T-cell (primary cell): Measurements from ENCODE around the gene AQP6. TPM values are rescaled to one million over a fixed set of nuclear protein-coding genes. Genes with fewer than 3 reads are reported as not detected.

Experiments
- ATAC-seq, 4 experiments: fragments of 200-7000 bp in 3 of 4; fragments of 150-1000 bp in 1 of 4; cut with Tn5 transposase; replicated peaks in 1 of 4; 1 replicate in 3 of 4; 2 replicates in 1 of 4; pipeline ENCODE4 v1.10.0; 2021; ENCODE audit warnings: moderate library complexity in 3 of 4, mild to moderate bottlenecking in 2 of 4, moderate number of reproducible peaks in 1 of 4
- CTCF ChIA-PET, 2 donors: fragments of 300-600 bp; sonication (Branson Sonifier 250); formaldehyde crosslinking; loops; one replicate each; lab custom pipeline; 2022; ENCODE audit warnings: antibody characterized with exemption in 2 of 2; lab: Charles Lee
- POLR2A ChIA-PET, 2 donors: fragments of 300-600 bp; sonication (Branson Sonifier 250); formaldehyde crosslinking; loops; one replicate each; lab custom pipeline; 2022; ENCODE audit warnings: antibody characterized with exemption in 2 of 2; lab: Charles Lee
- DNase-seq, 35 experiments: peaks; one replicate each; pipeline versions ENCODE4 v3.0.0 to v3.0.0-alpha.2; 2013 to 2023
- H3K27ac ChIP-seq: one replicate; pipeline ENCODE4 v1.5.1; 2013; ENCODE audit warnings: low read length
- H3K27me3 ChIP-seq, 2 experiments: replicated peaks in 1 of 2; 1 replicate in 1 of 2; 2 replicates in 1 of 2; pipeline versions ENCODE4 v1.6.1 to v1.7.0; 2013; ENCODE audit warnings: low read length in 1 of 2, mixed read lengths in 1 of 2; ENCODE audit not compliant: control insufficient read depth in 2 of 2, insufficient read depth in 2 of 2; ENCODE audit errors: extremely low read depth in 1 of 2
- H3K36me3 ChIP-seq, 2 donors: 1 replicate in 1 of 2; 2 replicates in 1 of 2; pipeline versions ENCODE4 v1.6.1 to v1.7.0; 2013; ENCODE audit warnings: low read length in 1 of 2; ENCODE audit not compliant: control insufficient read depth in 2 of 2, insufficient read depth in 1 of 2; ENCODE audit errors: extremely low read depth in 1 of 2
- H3K4me1 ChIP-seq, 2 experiments: 1 replicate in 1 of 2; 2 replicates in 1 of 2; pipeline versions ENCODE4 v1.6.1 to v1.7.0; 2013; ENCODE audit warnings: low read length in 2 of 2, mixed read lengths in 1 of 2; ENCODE audit not compliant: insufficient read depth in 2 of 2, control insufficient read depth in 1 of 2; ENCODE audit errors: extremely low read depth in 1 of 2
- H3K4me3 ChIP-seq, 2 donors: 1 replicate in 1 of 2; 2 replicates in 1 of 2; pipeline versions ENCODE4 v1.5.1 to v1.7.0; 2013; ENCODE audit warnings: mild to moderate bottlenecking in 2 of 2, low read length in 1 of 2, moderate library complexity in 1 of 2; ENCODE audit not compliant: control insufficient read depth in 1 of 2; ENCODE audit errors: extremely low read depth in 1 of 2
- H3K9me3 ChIP-seq: 2 replicates; pipeline ENCODE4 v1.7.0; 2013
- H3K27ac Mint-ChIP-seq, 2 donors: one replicate each; pipeline ENCODE4 v1.8.0; 2020 to 2021; ENCODE audit warnings: mild to moderate bottlenecking in 2 of 2, mixed read lengths in 2 of 2
- H3K27me3 Mint-ChIP-seq, 2 donors: one replicate each; pipeline ENCODE4 v1.8.0; 2021 to 2022; ENCODE audit warnings: mixed read lengths in 2 of 2
- H3K36me3 Mint-ChIP-seq: one replicate; pipeline ENCODE4 v1.8.0; 2021; ENCODE audit warnings: mixed read lengths
- H3K4me1 Mint-ChIP-seq, 3 donors: one replicate each; pipeline ENCODE4 v1.8.0; 2020 to 2022; ENCODE audit warnings: mixed read lengths in 3 of 3, mild to moderate bottlenecking in 1 of 3
- H3K4me3 Mint-ChIP-seq, 3 donors: one replicate each; pipeline ENCODE4 v1.8.0; 2020 to 2022; ENCODE audit warnings: mild to moderate bottlenecking in 3 of 3, mixed read lengths in 3 of 3, moderate library complexity in 3 of 3
- H3K9me3 Mint-ChIP-seq, 3 donors: one replicate each; pipeline ENCODE4 v1.8.0; 2020 to 2022; ENCODE audit warnings: mixed read lengths in 3 of 3
- WGBS: methylation state at CpG from one replicate; pipeline ENCODE4 v1.1.5; 2013; ENCODE audit warnings: missing lambda C conversion rate; ENCODE audit not compliant: insufficient coverage; 5-methylcytosine and 5-hydroxymethylcytosine counted together
- total RNA-seq, 35 experiments: library from RNA in 6 of 35; stranded (reverse) in 6 of 35; fragments of 120-200 nt in 1 of 35; gene quantifications; one replicate each; pipeline versions ENCODE4 v1.2.1 to v1.2.4 and lab custom pipeline; 2013 to 2026

AQP6 gene
- total RNA-seq, 5 donors from 2014 or later (not counting 1 experiment from before 2014, with no cell fraction given), result not detected

DNA sequence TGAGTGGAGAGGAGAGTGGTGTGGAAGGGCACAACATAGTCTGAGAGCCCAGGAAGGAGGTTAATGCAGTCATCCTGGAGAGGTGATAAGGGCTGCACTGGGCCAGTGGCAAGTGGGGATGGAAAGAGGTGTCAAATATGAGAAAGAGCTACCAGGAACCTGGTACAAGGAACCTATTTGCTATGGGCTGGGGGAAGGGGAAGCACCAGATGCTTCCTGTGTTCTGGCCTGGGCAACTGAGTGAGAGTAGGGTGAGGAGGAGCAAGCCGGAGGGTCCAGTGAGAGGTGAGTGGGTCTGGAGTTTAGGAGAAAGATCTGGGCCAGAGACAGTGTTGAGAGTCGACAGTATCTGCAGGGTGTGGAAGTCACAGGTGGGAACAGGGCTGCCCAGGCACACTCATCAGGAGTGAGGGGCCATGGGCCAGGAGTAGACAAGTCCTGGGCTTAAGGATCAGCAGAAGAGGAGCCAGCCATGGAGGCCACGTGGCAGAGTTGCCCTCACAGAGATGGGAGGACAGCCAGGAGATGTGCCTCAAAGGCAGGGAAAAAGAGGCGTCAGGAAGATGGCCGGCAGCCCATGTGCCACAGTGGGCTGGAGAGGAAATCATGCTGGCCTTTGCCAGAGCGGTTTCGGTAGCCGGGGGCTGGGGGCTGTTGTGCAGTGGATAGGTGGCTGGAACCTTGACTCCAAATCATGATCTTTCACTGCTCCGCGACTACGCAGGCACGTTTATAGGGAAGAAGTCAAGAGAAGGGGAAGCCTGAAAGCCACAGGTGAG, 2.9 kb upstream of the AQP6 start:
- no peaks in the 10 kb centered on the region for H3K36me3 Mint-ChIP-seq
- no peak for ATAC-seq

DNA sequence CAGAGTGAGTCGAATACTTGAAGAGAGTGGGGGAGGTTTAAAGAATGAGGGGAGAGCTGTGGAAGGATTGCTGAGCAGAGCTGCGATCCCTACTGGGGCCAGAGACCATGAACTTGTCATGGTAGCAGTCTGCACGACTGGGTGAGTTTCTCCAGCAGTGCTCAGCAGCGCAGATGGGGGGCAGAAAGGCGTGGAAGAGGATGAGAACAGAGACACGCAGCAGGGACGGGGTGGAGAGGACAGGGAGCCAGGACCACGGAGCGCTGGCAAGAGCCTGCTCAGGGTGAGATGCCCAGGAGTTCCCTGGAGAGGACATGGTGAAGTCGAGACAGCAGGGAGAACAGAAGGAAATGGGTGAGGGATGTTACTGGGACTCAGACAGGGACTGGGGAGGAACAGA, 2.1 kb upstream of the AQP6 start:
- Histone ChIP-seq H3K27me3 (peaks cover 0 to 67% of the 10 kb centered on the region in 2 experiments), H3K9me3 (no peaks in the 10 kb centered on the region), H3K4me1 (peaks cover 0 to 16% of the 10 kb centered on the region in 2 experiments), H3K27ac (no peak overlapping the region), H3K4me3 (no peak overlapping the region), H3K36me3 (no peaks in the 10 kb centered on the region)
- ChIA-PET POLR2A (interaction anchor here in 1 of 2 donors (0.6 kb wide), 1 partner anchor 9 kb away, joined by 5 read pairs; no protein-coding TSS in a partner anchor), CTCF (interaction anchor here in 1 of 2 donors (0.7 kb wide), 1 partner anchor 442 kb away, joined by 5 read pairs; no protein-coding TSS in a partner anchor)
- Mint-ChIP-seq H3K36me3 (no peaks in the 10 kb centered on the region), H3K4me3 (no peak overlapping the region), H3K27me3 (peaks cover under 1 to 13% of the 10 kb centered on the region in 2 donors), H3K4me1 (peaks cover 4 to 6% (median 4%) of the 10 kb centered on the region in 3 donors), H3K9me3 (no peaks in the 10 kb centered on the region), H3K27ac (no peak overlapping the region)
- WGBS, result 69% methylated on average over 10 of the region's 10 CpGs
- DNase-seq (no peak), ATAC-seq (no peak)

More for the DNA sequence above, 2.9 kb upstream of the AQP6 start:
- CTCF ChIA-PET, result interaction anchor here in 1 of 2 donors (0.7 kb wide), 1 partner anchor 443 kb away, joined by 5 read pairs; no protein-coding TSS in a partner anchor
- peaks cover 0 to 16% of the 10 kb centered on the region in 2 experiments for H3K4me1 ChIP-seq
- DNase-seq, result no peak
- peaks cover 6 to 19% of the 10 kb centered on the region in 2 donors for H3K27me3 Mint-ChIP-seq
- no peaks in the 10 kb centered on the region for H3K9me3 ChIP-seq
- POLR2A ChIA-PET, result no interaction called here
- no peaks in the 10 kb centered on the region for H3K36me3 ChIP-seq
- peaks cover 0 to 72% of the 10 kb centered on the region in 2 experiments for H3K27me3 ChIP-seq
- H3K4me3 Mint-ChIP-seq, result no peak overlapping the region
- H3K27ac ChIP-seq, result no peak overlapping the region
- no peak overlapping the region for H3K27ac Mint-ChIP-seq
- peaks cover 4 to 6% (median 4%) of the 10 kb centered on the region in 3 donors for H3K4me1 Mint-ChIP-seq
- 67% methylated on average over 10 of the region's 12 CpGs for WGBS
- H3K4me3 ChIP-seq, result no peak overlapping the region
- H3K9me3 Mint-ChIP-seq, result no peaks in the 10 kb centered on the region

DNA sequence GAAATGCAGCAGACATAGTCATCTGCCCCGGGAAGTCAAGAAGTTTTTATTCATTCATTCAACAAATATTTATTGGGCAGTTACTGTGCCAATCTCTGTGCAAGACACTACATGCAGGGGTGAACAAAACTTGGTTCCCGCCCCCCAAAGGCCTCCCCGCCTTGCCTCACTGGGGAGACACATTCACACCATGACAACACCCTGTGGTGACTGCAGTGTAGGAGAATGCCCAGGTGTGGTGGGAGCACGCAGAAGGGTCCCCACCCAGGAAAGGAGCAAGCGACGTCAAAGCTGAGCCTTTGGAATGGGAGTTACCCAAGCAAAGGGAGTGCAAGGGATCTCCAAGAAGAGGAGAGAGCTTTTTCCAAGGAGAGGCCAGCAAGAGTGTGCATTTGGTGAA, 1.6 kb upstream of the AQP6 start:
- WGBS, result 86% methylated on average over 3 of the region's 6 CpGs
- ATAC-seq (no peak), DNase-seq (no peak)
- Histone ChIP-seq H3K9me3 (no peaks in the 10 kb centered on the region), H3K27me3 (peaks cover 0 to 62% of the 10 kb centered on the region in 2 experiments), H3K36me3 (no peaks in the 10 kb centered on the region), H3K4me3 (no peak overlapping the region), H3K27ac (no peak overlapping the region), H3K4me1 (peaks cover 0 to 16% of the 10 kb centered on the region in 2 experiments)
- H3K4me3 Mint-ChIP-seq, result no peak overlapping the region
- peaks cover 0 to 12% of the 10 kb centered on the region in 2 donors for H3K27me3 Mint-ChIP-seq
- H3K4me1 Mint-ChIP-seq, result peaks cover 4 to 6% (median 4%) of the 10 kb centered on the region in 3 donors
- POLR2A ChIA-PET, result interaction anchor here in 1 of 2 donors (0.6 kb wide), 1 partner anchor 9 kb away, joined by 5 read pairs; no protein-coding TSS in a partner anchor
- H3K27ac Mint-ChIP-seq, result no peak overlapping the region
- H3K36me3 Mint-ChIP-seq, result no peaks in the 10 kb centered on the region
- no peaks in the 10 kb centered on the region for H3K9me3 Mint-ChIP-seq
- CTCF ChIA-PET, result no interaction called here

GRCh38 chr12:49972129-49972528, 618 bp upstream of the AQP6 start:
- no peak overlapping the region for H3K27ac Mint-ChIP-seq
- Histone ChIP-seq H3K27me3 (peaks cover 0 to 53% of the 10 kb centered on the region in 2 experiments), H3K27ac (no peak overlapping the region), H3K4me1 (peaks cover 0 to 10% of the 10 kb centered on the region in 2 experiments), H3K36me3 (no peaks in the 10 kb centered on the region), H3K9me3 (no peaks in the 10 kb centered on the region), H3K4me3 (no peak overlapping the region)
- DNase-seq, result no peak
- H3K36me3 Mint-ChIP-seq, result no peaks in the 10 kb centered on the region
- 50% methylated on average over 1 of the region's 9 CpGs for WGBS
- H3K9me3 Mint-ChIP-seq, result no peaks in the 10 kb centered on the region
- H3K27me3 Mint-ChIP-seq, result peaks cover 0 to 3% of the 10 kb centered on the region in 2 donors
- ATAC-seq, result no peak
- POLR2A ChIA-PET, result no interaction called here
- no peak overlapping the region for H3K4me3 Mint-ChIP-seq
- CTCF ChIA-PET, result no interaction called here
- peaks cover 2% of the 10 kb centered on the region in 3 donors for H3K4me1 Mint-ChIP-seq

- H3K9me3 ChIP-seq, result no peaks in the 10 kb centered on the region
- no peak overlapping the region for H3K27ac ChIP-seq
- ATAC-seq (no peak), DNase-seq (no peak)
- H3K4me1 ChIP-seq, result no peaks in the 10 kb centered on the region
- H3K4me1 Mint-ChIP-seq, result no peaks in the 10 kb centered on the region
- peaks cover 0 to 41% of the 10 kb centered on the region in 2 experiments for H3K27me3 ChIP-seq
- H3K27ac Mint-ChIP-seq, result no peak overlapping the region
- no peak overlapping the region for H3K4me3 Mint-ChIP-seq
- H3K36me3 Mint-ChIP-seq, result no peaks in the 10 kb centered on the region
- no peaks in the 10 kb centered on the region for H3K9me3 Mint-ChIP-seq
- WGBS, result 85% methylated on average over 17 of the region's 19 CpGs
- H3K36me3 ChIP-seq, result no peaks in the 10 kb centered on the region
- H3K4me3 ChIP-seq, result no peak overlapping the region
- CTCF ChIA-PET, result no interaction called here
- POLR2A ChIA-PET, result no interaction called here
- H3K27me3 Mint-ChIP-seq, result peaks cover 0 to 3% of the 10 kb centered on the region in 2 donors
Observed at GRCh38 chr12:49973361-49973830, 649 bp downstream of the AQP6 start.

DNA sequence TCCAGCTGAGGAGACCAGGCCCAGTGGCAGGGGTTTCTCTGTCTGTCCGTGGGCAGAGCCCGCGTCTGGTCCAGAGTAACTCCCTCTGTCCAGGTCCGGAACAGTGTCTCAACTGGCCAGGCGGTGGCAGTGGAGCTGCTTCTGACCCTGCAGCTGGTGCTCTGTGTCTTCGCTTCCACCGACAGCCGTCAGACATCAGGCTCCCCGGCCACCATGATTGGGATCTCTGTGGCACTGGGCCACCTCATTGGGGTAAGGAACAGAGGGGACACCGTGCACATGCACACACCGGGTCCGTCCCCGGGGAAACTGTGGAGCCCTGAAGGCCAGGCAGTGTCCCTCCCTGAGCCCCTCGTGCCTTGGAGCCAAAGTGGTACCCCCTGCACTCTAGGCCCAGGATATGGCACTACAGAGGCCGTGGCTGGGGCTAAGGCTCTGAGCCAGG, 1.5 kb downstream of the AQP6 start:
- 94% methylated on average over 15 of the region's 15 CpGs for WGBS
- DNase-seq, result no peak
- no peak overlapping the region for H3K27ac ChIP-seq
- ATAC-seq, result peak in 1 of 4 experiments; percentile 13
- Mint-ChIP-seq H3K4me3 (no peak overlapping the region), H3K4me1 (no peaks in the 10 kb centered on the region), H3K27ac (no peak overlapping the region), H3K9me3 (no peaks in the 10 kb centered on the region), H3K27me3 (no peaks in the 10 kb centered on the region), H3K36me3 (no peaks in the 10 kb centered on the region)
- no peak overlapping the region for H3K4me3 ChIP-seq
- H3K9me3 ChIP-seq, result no peaks in the 10 kb centered on the region
- POLR2A ChIA-PET, result no interaction called here
- peaks cover 0 to 32% of the 10 kb centered on the region in 2 experiments for H3K27me3 ChIP-seq
- CTCF ChIA-PET, result no interaction called here
- no peaks in the 10 kb centered on the region for H3K4me1 ChIP-seq
- H3K36me3 ChIP-seq, result no peaks in the 10 kb centered on the region
